K562 (cell line): ENCODE data around the gene PLCG2. TPM values are rescaled to one million over a fixed set of nuclear protein-coding genes. Genes with fewer than 3 reads are reported as not detected.

ENCODE experiments used
- ATAC-seq: fragments of 200-7000 bp; cut with Tn5 transposase; 3 replicates; pipeline ENCODE4 v1.9.1; 2020; ENCODE audit warnings: moderate library complexity
- BruUV-seq: library from RNA; stranded (reverse); fragments of 400-500 nt; replicated peaks from 2 replicates; lab custom pipeline; 2021; lab: Mats Ljungman, UMichigan
- CTCF ChIA-PET: fragments of 300-600 bp; formaldehyde crosslinking; extraction: SDS; loops from one replicate; lab custom pipeline; 2021; ENCODE audit warnings: low intra/inter-chr PET ratio; lab: Yijun Ruan, JAX
- POLR2A ChIA-PET: fragments of 300-600, 350-650 bp; sonication (Branson Sonifier 250); formaldehyde crosslinking; extraction: SDS; loops from one replicate; lab custom pipeline; 2021; ENCODE audit warnings: antibody characterized with exemption, inconsistent platforms; lab: Yijun Ruan, JAX
- DNase-seq, 4 experiments: peaks; one replicate each; pipeline versions ENCODE4 v3.0.0 to v3.0.0-alpha.2; 2011 to 2018; ENCODE audit warnings: low spot score in 3 of 4, mixed read lengths in 3 of 4; ENCODE audit errors: extremely low read depth in 1 of 4
- FAIRE-seq: peaks from 2 replicates; lab custom pipeline; 2011; peaks lifted over from hg19 to GRCh38; lab: Jason Lieb, UNC
- H2AFZ ChIP-seq: 2 replicates; pipeline ENCODE4 v1.6.0; 2011; ENCODE audit warnings: low read depth, low read length, control low read depth, inconsistent platforms
- H3K27ac ChIP-seq: fragments of 200-600 bp; 3 replicates; pipeline ENCODE4 v1.8.0; 2011; ENCODE audit warnings: low read depth, mild to moderate bottlenecking, control low read depth, inconsistent platforms, low read length, moderate library complexity, mixed read lengths; ENCODE audit errors: extremely low read depth
- H3K27me3 ChIP-seq, 2 experiments: fragments of 300-600 bp in 1 of 2; 2 replicates in 1 of 2; 3 replicates in 1 of 2; pipeline versions ENCODE4 v1.6.0 to v1.8.0; 2011; ENCODE audit warnings: inconsistent platforms in 2 of 2, low read length in 2 of 2, mild to moderate bottlenecking in 1 of 2, mixed read lengths in 1 of 2, moderate library complexity in 1 of 2; ENCODE audit not compliant: control insufficient read depth in 2 of 2, insufficient read depth in 2 of 2
- H3K36me3 ChIP-seq: fragments of 300-600 bp; 3 replicates; pipeline ENCODE4 v1.8.0; 2011; ENCODE audit warnings: mild to moderate bottlenecking, low read length, inconsistent platforms; ENCODE audit not compliant: control insufficient read depth, insufficient read depth
- H3K4me1 ChIP-seq, 2 experiments: fragments of 200-600 bp in 1 of 2; replicated peaks in 1 of 2; 2 replicates in 1 of 2; 3 replicates in 1 of 2; pipeline versions ENCODE4 v1.5.1 to v1.8.0; 2011; ENCODE audit warnings: inconsistent platforms in 2 of 2, low read length in 2 of 2, mild to moderate bottlenecking in 1 of 2, mixed read lengths in 1 of 2, moderate library complexity in 1 of 2; ENCODE audit not compliant: control insufficient read depth in 2 of 2, insufficient read depth in 2 of 2
- H3K4me2 ChIP-seq: 2 replicates; pipeline ENCODE4 v1.6.1; 2011; ENCODE audit warnings: low read length, control low read depth, inconsistent platforms, mixed read lengths; ENCODE audit not compliant: insufficient read depth
- H3K4me3 ChIP-seq: fragments of 200-600 bp; sonication (generic), shearing (Covaris generic); 2 replicates; pipeline ENCODE4 v1.5.1; 2016; ENCODE audit warnings: control low read depth, inconsistent platforms
- H3K79me2 ChIP-seq: fragments of 200-600 bp; 3 replicates; pipeline ENCODE4 v1.8.0; 2011; ENCODE audit warnings: low read length, inconsistent platforms; ENCODE audit not compliant: control insufficient read depth, insufficient read depth
- H3K9ac ChIP-seq, 2 experiments: 2 replicates each; pipeline versions ENCODE4 v1.6.0 to v1.6.1; 2011; ENCODE audit warnings: low read depth in 2 of 2, low read length in 2 of 2, control low read depth in 1 of 2, inconsistent platforms in 1 of 2, mild to moderate bottlenecking in 1 of 2, mixed read lengths in 1 of 2; ENCODE audit not compliant: insufficient read depth in 1 of 2
- H3K9me1 ChIP-seq: one replicate; pipeline ENCODE4 v1.6.0; 2011; ENCODE audit warnings: inconsistent platforms, mild to moderate bottlenecking, low read length, moderate library complexity; ENCODE audit not compliant: control insufficient read depth, insufficient read depth
- H3K9me3 ChIP-seq: replicated peaks from 2 replicates; pipeline ENCODE4 v1.5.1; 2011; ENCODE audit warnings: low read depth, low read length, inconsistent platforms; ENCODE audit not compliant: control insufficient read depth, insufficient read depth
- H4K20me1 ChIP-seq: replicated peaks from 2 replicates; pipeline ENCODE4 v1.6.1; 2011; ENCODE audit warnings: low read length, inconsistent platforms, mixed read lengths; ENCODE audit not compliant: control insufficient read depth, insufficient read depth
- ATF1 ChIP-seq, 2 experiments: fragments of 450-650 bp in 1 of 2; IDR thresholded peaks; 2 replicates each; pipeline ENCODE4 v1.6.1; 2016; ENCODE audit warnings: missing compliant biosample characterization in 1 of 2, missing genetic modification characterization in 1 of 2
- NFE2 ChIP-seq: IDR thresholded peaks from 2 replicates; pipeline ENCODE4 v1.6.1; 2014; ENCODE audit warnings: antibody characterized with exemption, low read depth
- NR2C2 ChIP-seq, 2 experiments: fragments of 200-800 bp in 1 of 2; sonication (Bioruptor generic) in 1 of 2; sonication (generic) in 1 of 2; formaldehyde crosslinking in 1 of 2; IDR thresholded peaks; 2 replicates each; pipeline versions ENCODE4 v1.6.1 to v1.8.0; 2016 to 2022; ENCODE audit warnings: mild to moderate bottlenecking in 1 of 2, missing compliant biosample characterization in 1 of 2, missing genetic modification characterization in 1 of 2, missing genetic modification reagents in 1 of 2
- SETDB1 ChIP-seq: IDR thresholded peaks from one replicate; pipeline ENCODE4 v1.6.1; 2012; ENCODE audit warnings: low read length, control low read depth, inconsistent platforms
- WGBS: fragments of 100-300 bp; shearing (Covaris generic); methylation state at CpG from one replicate; pipeline ENCODE4 v1.1.6; 2016; ENCODE audit warnings: low coverage, mixed read lengths; ENCODE audit not compliant: insufficient coverage; ENCODE audit errors: missing lambda C conversion rate; 5-methylcytosine and 5-hydroxymethylcytosine counted together
- in situ Hi-C: fragments of 300-500 bp; cut with MboI; formaldehyde crosslinking; loops from 4 replicates; pipeline ENCODE4 v1.15.0; 2018; ENCODE audit warnings: inconsistent platforms, mixed read lengths
- intact Hi-C: fragments of 100-400 bp; cut with micrococcal nuclease; formaldehyde crosslinking; loops from 2 replicates; pipeline ENCODE4 v1.14.2; 2022
- polyA plus RNA-seq, 8 experiments: library from polyadenylated mRNA; depleted of rRNA in 4 of 8; stranded (reverse) in 5 of 8; unstranded in 3 of 8; fragments of >200 nt; fragmentation: Nextera tagmentation in 2 of 8; fragmentation: Illumina TruSeq in 1 of 8; extraction: Ambion mirVana in 2 of 8; extraction: Trizol in 1 of 8; gene quantifications; 2 replicates each; pipeline versions ENCODE4 v1.2.1 to v1.2.3, GENCODE V29; 2011 to 2014; ENCODE audit warnings: inconsistent platforms in 1 of 8, missing spikeins in 1 of 8
- total RNA-seq, 7 experiments: library from RNA; depleted of rRNA in 6 of 7; stranded (reverse); fragments of >200 nt in 6 of 7; fragmentation: Illumina TruSeq in 2 of 7; extraction: Trizol in 2 of 7; gene quantifications; 2 replicates each; pipeline versions ENCODE4 v1.2.1 to v1.2.3, GENCODE V29; 2011 to 2021; ENCODE audit warnings: low replicate concordance in 1 of 7
- TF ChIP-seq, protein P1 (sequence below): sonication (generic); formaldehyde crosslinking; IDR thresholded peaks from 2 replicates; pipeline ENCODE4 v1.8.1; 2023; ENCODE audit warnings: mild to moderate bottlenecking, missing genetic modification reagents, moderate library complexity

Gene PLCG2
- total and polyA plus RNA-seq, 9 of the 15 experiments (the other 6 are each of a cell fraction or from before 2014, with no cell fraction given) = 0.94 to 7.1 (median 3.1) TPM

- Histone ChIP-seq H3K79me2 (no peaks in the 10 kb centered on the region), H3K4me1 (peaks cover 0 to 5% of the 10 kb centered on the region in 2 experiments; a peak in 1 of 5 replicates), H3K4me2 (no peak overlapping the region), H3K36me3 (no peaks in the 10 kb centered on the region), H3K9ac (no peak overlapping the region), H3K27me3 (peaks cover 22 to 61% of the 10 kb centered on the region in 2 experiments; a peak in 4 of 5 replicates), H3K9me3 (no peaks in the 10 kb centered on the region), H2AFZ (no peak overlapping the region), H3K4me3 (no peak overlapping the region), H4K20me1 (peaks cover 6% of the 10 kb centered on the region), H3K9me1 (no peaks in the 10 kb centered on the region), H3K27ac (no peak overlapping the region)
- WGBS = 6% methylated on average over 12 of the region's 14 CpGs
- ChIA-PET POLR2A (no interaction called here), CTCF (no interaction called here)
- in situ Hi-C loops (no loop called here), intact Hi-C loops (no loop called here)
- ATAC-seq (no peak), FAIRE-seq (no peak), DNase-seq (no peak)
- BruUV-seq = no TSS peak
- TF ChIP-seq NR2C2 (CRISPR knock-in tag; IDR thresholded peaks at IDR 0.05) = no peak
- no peak for TF ChIP-seq NR2C2 (tag; IDR thresholded peaks at IDR 0.05)
- no peak for TF ChIP-seq NFE2
- TF ChIP-seq SETDB1 = no peak
- TF ChIP-seq ATF1 (CRISPR knock-in tag; IDR thresholded peaks at IDR 0.05) = no peak
- TF ChIP-seq ATF1 (tag; IDR thresholded peaks at IDR 0.05) = no peak
- TF ChIP-seq, protein P1, sequence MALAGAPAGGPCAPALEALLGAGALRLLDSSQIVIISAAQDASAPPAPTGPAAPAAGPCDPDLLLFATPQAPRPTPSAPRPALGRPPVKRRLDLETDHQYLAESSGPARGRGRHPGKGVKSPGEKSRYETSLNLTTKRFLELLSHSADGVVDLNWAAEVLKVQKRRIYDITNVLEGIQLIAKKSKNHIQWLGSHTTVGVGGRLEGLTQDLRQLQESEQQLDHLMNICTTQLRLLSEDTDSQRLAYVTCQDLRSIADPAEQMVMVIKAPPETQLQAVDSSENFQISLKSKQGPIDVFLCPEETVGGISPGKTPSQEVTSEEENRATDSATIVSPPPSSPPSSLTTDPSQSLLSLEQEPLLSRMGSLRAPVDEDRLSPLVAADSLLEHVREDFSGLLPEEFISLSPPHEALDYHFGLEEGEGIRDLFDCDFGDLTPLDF (CRISPR knock-in tag) = no peak
Observed at GRCh38 chr16:81912395-81912794, 133.3 kb downstream of the PLCG2 start.
